Stimulated activated CD4-positive, alpha-beta T cell treated with anti-CD3 and anti-CD28 coated beads, Interleukin-2, amount 100 ng/mL, for 4 hours (primary cell): ENCODE data around the gene RCAN1.
"Not testable (repeated sequence)": the region's sequence is repeated elsewhere in the genome, so short reads cannot be mapped to it uniquely, and the experiment has no call there.

Experiments used
- DNase-seq: peaks from one replicate; pipeline ENCODE4 v3.0.0-alpha.2; 2020; ENCODE audit warnings: low read depth

The RCAN1 gene

DNA sequence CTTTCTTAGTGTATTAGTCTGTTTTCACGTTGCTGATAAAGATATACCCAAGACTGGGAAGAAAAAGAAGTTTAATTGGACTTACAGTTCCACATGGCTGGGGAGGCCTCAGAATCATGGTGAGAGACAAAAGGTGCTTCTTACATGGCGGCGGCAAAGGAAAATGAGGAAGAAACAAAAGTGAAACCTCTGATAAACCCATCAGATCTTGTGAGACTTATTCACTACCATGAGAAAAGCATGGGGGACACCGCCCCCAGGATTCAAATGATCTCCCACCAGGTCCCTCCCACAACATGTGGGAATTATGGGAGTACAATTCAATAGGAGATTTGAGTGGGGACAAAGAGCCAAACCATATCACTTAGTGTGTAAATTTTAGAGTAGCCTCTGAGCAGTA lies 46.1 kb downstream of the RCAN1 start:
- not testable (repeated sequence) for DNase-seq

DNA sequence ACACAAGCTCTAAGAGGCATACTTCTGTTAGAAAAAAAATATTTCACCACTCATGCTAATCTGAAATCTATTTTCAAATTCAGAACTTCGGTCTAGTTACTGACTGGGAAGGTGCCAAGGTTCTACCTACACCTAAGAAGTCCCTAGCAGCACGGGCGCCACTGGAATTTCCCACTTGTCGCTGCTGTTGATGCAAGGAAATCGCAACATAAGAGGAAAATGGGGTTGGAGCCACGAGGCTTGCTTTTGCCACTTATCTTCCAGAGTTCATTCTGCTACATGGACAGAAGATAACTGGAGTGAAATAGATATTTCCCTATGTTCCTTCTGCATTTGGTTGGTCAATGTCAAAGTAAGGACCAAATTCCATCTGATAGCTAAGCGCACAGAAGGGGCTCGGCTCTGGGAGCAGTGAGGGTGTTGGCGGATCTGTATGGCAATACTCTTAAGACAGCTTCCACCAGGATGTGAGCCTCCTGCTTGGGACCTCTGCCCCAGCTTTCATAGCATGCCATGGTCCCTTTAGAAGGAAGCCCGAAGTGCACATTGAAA lies 47.2 kb downstream of the RCAN1 start:
- DNase-seq = no peak

DNA sequence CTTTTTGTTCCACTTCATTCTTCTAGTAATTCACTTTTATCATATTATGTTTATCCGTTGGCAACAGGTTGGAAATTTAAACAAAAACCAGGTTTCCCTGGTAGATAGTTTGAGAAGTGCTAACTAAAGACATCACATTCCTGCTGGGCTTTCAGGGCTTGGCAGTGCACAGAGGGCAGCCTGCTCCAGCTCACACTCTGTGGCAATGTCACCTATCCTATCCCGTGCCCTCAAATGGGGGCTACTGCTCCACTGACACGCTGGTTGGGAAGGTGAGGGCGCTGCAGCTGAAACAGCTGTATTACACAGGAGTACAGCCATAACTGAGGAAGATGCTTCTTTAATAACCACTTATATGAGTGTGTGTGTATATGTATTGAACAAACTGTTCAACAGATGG lies 49.7 kb downstream of the RCAN1 start:
- DNase-seq = no peak

DNA sequence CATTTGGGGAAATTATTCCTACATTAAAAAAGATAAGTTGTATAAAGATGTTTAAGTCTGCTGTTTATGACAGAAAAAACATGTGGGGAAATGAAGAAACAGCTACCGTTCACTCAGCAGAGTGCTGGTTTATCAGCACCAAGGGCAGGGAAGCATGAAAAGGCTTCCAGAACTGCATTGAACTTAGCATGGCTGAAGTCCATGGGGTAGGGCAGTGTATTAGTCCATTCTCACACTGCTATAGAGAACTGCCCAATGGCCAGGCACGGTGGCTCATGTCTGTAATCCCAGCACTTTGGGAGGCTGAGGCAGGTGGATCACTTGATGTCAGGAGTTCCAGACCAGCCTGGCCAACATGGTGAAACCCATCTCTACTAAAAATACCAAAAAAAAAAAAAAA lies 51.5 kb downstream of the RCAN1 start:
- DNase-seq = not testable (repeated sequence)

DNA sequence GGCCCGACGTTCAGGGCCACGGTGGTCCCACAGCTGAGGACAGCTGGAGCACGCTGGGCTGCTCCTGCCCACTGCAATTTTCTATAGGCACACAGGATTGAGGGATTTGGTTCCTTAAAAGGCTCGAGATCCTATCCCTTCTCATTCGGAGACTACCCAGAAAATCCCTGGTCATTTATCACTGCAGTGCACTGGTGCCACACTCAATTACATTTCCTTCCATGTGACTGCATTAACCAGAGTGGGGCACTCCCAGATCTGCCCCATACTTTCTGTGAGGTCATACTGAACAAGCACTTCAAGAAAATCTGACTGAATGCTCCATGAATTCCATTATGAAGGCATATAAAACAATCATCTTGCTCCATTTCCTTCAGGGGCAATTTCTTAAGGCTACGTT lies 53.1 kb downstream of the RCAN1 start:
- DNase-seq = no peak

DNA sequence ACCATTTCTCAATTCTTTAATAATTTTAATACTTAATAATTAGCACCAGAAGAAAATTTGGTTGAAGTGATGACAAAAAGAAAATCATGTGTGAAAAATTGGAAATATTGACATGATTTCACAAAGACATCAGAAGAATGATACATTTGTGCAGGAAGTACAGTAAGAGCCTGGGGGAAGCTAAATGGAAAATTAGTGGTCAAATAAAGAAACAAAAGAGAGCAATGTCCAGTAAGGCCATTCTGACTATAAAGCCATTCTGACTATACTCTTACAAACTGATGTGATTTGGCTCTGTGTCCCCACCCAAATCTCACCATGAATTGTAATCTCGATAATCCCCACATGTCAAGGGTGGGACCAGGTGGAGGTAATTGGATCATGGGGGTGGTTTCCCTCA lies 54.3 kb downstream of the RCAN1 start:
- DNase-seq = no peak

DNA sequence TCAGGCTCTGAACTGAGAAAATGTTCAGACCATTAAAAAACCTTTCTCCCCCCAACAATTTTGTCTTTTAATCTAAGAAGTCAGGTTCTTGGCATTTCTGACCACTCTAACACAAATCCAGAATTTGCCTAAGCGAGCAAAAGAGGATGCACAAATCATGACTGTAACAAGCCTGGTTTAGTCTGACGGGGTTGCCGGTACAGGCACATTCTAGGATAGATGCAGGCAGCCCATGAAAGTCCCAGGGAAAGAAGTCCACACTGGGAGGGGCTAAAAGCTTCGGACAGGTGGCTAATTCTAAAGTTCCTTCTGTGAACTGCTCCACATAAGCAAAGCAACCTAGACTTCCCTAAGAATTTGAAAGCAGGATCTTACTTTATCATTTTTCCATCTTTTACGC lies 54.9 kb downstream of the RCAN1 start:
- DNase-seq = no peak

DNA sequence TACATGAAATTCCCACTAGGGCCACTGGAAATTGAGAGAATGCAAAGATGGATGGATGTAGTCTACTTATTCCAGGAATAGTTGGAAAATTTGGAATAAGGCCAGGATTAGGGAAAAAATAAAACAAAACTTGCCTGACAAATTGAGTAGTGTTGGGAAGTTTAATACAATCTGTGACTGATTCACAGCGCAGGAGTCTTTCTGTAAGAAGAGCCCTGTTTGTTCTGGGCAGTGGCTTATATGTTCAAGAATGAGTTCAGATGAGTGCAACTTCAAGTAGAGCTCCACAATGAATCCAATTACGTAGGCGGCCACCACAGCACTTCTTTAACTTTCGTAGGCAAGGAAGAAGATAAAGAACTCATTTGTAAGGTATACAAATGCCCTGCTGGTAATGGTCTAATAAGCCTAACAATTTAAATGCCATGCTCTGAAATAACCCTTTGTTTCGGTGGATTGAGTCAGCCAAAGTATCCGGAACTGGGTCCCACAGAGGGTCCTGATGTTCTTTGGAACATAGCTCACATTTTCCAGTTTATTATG lies 55.8 kb downstream of the RCAN1 start:
- no peak for DNase-seq

DNA sequence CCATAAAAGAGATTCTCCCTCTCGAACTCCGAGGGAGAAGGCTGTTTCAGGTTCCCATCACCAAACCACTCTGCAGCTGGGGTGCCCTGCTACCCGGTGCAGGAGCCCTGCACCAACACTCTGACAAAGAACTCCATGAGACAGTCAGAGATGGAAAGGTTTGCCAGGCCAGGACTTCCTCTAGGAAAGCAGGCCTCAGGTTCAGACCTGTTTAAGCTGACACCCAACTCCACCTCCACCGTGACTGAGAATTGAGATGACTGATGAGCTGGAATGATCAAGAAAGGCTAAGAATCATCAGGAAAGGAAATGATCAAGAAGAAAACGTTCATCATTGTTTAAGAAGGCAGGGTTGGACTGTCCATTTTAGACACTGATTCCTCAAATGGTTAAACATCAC lies 56.7 kb downstream of the RCAN1 start:
- no peak for DNase-seq

DNA sequence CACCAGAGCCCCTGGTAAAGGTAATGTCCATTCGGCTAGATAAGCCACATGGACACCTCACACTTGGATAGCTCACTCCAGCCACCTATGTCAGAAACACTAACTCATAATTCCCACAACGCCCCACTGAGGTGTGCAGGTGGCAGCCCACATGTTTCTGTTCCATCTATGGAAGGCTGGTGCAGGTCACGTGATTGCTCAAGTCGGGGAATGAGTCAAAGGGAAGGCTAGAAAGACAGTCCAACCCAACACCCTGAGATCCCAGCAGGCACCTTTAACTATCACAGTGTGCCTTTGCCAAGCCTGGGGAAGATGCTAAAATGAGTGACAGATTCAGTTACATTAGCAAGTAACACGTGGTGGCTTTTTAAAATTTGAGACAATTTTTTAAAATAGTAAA lies 57.7 kb downstream of the RCAN1 start:
- no peak for DNase-seq

DNA sequence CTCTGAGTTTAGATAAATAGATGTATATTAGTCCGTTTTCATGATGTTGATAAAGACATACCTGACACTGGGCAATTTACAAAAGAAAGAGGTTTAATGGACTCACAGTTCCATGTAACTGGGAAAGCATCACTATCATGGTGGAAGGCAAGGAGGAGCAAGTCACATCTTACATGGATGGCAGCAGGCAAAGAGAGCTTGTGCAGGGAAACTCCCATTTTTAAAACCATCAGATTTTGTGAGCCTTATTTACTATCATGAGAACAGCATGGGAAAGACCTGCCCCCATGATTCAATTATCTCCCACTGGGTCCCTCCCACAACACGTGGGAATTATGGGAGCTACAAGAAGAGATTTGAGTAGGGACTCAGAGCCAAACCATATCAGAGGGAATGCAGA lies 60.2 kb downstream of the RCAN1 start:
- DNase-seq = not testable (repeated sequence)

DNA sequence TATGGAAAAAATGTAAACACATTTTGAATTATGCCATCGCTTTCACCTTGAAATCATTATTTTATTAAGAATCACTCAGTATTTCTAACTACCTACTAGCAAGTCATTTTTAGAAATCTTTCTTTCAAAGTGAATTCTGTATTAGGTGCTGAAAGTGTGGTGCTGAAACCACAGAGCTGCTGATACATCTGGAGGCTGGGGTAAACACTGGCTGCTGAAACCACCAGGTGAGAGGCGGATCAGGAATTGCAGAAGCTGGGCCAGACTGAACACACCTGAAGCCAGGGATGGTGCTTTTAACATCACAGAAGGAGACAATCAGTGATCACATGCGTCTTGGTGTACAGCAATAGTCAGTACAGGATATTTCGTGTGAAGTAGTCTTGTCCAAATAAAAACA lies 60.7 kb downstream of the RCAN1 start:
- DNase-seq = no peak

DNA sequence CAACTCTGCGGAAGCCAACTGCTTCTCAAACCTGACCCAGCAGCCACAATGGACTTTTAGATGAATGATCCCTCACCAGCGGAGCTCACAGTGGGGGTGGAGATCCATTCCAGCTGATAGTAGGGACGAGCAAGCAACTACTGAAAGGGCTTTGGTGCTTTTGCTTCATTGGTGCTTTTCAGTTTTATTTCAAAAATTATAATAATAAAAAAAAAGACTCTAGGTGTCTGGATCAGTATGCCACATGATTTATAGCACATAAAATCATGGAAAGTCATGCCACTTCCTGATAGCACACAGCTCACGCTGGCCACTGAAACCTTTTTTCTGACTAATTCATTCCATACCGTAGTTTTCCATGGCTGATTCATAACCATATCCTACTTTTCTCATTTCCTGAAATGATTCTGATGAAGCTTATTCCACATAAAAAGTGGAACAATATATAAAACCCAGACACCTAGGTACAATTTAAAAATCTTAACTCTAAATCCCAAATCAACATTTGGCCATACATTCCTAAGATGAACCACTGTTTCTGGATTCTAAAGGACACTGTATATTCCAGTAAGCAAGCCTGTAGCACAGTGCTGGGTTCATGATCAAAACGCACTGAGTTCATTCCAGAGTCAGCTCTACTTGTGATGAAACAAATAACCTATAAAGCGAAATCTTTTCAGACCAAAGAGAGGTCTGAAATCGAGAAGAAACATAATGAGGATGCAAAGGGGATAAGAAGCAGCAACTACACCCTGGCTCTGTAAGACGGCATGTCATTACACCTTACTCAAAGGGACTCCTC lies 61.6 kb downstream of the RCAN1 start:
- DNase-seq = no peak

DNA sequence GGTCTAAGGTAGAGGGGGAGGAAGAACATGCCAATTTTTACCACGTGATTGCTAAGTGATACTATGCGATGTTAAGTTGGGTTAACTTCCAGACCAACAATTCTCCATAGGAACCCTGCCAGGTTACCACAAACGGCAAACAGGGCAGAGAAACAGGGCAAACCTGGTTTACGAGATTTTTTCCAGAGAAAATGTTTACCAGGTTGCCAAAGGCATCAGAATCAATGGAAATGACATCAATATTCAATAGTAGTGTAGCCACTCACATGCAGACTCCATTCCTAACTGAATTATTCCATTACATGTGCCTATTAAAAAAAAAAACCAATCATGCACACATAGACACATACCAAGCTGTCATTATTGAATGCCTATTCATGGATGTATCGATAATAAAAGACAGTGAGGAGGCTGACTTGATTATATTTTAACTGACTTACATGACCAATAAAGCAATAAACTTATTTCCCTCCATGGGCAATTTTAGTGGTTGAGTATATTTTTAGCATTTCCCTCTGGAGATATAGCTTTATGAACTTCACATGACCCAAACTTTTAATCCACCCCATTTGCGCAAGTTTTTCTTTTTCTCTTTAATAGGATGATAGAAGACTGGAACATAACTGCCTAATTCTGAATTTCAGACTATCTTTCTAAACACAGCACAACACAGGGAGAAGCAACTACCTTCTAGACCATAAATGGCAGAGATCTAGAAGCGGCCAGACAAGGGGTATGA lies 62.4 kb downstream of the RCAN1 start:
- DNase-seq = no peak

DNA sequence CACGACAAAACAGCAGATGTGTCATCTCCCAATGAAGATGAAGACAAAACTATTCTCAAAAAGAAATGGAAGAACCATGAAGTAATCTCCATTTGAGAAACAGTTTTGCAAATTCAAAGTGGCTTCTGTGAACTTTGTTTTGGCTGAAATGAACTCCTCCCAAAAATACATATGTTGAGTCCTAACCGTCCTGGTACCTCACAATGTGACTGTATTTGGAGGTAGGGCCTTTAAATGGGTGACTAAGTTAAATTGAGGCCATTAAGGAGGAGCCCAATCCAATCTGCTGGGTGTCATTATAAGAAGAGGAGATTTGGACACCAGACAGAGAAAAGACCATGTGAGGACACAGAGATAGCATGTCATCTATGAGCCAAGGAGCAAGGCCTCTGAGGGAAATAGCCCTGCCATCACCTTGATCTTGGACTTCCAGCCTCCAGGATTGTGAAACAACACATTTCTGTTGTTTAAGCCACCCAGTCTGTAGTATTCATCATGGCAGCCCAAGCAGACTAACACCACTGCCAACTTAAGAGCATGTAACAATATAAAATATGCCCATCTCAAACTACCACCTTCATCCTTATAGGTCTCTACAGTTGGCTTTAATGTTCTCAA lies 64.6 kb downstream of the RCAN1 start:
- DNase-seq = no peak

DNA sequence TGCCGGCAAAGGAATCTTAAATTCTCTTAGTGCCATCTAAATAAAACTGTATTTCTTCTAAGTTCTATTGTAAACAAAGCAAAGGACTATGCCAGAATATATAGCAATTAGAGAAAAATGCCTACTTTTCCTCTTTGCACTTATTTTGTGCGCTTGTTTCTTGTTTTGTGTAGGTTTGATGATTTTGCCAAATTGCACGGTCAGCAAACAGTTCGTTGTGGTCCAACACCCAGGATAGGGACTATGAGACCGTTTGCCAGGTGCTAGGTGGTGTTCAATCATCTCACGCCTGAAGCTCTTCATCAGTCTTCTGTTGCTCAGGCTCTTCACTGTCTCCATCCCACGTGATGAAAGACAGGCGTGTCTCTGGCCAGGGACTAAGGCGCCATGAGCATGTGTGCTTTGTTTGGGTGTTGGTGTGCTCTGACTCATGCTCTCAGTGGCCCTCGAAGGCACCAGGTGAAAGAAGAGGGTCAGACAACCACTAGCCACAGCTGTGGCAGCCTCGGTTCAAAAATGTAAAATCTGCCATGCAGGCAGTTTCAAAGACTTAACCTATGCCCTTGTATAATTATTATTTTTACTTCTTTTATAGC lies 66.0 kb downstream of the RCAN1 start:
- no peak for DNase-seq

DNA sequence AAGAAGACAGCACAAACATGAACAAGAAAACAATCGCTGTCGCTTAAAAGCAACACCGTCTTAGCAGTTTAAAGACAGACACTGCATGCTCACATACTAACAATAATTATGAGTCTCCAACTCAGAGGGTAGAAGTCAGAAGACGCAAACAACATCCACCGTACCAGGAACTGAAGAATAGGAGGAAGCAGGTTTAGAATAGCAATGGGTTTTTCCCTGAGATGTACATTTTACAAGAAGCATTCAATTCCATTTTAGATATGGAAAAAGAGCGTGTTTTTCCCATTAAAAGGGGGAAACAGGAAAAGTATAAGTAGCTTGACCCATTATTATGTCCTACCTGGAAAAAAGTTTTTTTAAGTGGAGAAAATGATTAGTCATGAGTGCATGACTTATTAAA lies 68.4 kb downstream of the RCAN1 start:
- DNase-seq = no peak

DNA sequence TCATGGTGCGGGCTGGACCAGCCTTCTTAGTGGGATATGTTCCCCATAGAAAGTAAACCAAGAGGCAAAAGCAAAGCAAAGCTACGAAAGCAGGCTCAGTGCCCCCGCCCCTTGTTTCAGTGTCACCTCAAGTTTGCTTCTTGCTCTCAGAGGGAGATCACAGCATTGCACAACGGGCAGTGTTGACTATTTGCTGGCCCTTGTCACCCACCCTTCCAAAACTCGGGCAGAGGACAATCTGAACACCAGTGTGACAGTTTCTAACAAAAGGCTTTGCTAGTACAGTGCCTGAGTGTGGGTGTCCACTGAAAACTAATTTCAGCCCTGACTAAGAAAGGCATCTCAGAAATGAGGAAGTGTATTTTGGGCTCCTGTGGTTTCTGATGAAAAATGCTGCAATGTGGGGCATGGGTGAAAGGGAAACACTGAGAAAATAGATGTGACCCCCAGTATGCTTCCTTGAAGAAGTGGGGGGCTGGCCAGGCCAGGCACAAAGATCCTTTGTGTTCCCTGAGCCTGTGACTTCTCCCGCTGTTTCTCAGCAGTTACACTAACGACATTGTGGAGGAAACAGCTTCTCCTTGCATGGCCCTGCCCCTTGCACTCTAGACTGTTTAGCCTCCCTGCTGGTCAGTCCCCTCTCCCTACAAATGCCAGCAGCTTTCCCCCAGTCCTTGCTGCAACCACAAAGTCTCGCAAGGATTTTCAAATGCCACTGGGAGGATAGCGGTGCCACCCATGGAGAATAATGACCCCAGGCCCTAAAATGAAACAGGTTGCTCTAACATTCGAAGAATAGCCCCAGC lies 69.6 kb downstream of the RCAN1 start:
- no peak for DNase-seq

DNA sequence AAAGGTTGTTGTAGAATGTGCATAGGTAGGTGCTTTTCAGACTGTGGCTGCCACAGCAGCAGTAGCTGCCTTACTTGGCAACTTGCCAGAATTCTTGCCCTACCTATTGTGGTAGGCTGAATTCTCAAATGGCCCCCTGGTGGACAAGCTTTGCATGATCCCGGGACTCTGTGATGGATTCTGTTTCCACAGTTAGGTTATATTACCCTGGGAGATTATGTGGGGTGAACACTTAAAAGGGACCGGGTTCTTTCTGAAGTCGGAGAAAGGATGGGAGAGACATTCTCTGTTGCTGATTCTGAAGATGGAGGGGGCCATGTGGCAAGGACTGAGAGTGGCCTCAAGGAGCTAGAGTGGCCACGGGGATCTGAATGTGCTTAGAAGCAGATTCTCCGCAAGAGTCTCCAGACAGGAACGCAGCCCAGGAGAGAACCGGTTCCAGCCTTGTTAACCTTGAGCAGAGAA lies 70.8 kb downstream of the RCAN1 start:
- peak; percentile 39 for DNase-seq

DNA sequence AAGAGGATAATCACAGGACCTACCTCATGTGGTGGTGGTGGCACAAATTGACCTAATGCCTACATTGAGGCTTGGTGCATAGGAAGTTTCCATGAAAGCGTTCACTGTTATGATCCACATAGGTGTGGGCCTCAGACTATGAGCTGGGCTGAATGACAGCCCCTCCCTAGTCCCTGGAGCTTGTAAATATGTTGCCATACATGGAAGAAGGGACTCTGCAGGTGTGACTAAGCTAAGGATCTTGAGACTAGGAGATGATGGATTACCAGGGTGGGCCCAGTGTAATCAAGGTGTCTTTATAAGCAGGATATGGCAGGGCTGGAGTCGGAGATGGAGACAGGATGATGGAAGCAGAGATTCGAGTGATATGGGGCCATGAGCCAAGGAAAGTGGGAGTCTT lies 71.9 kb downstream of the RCAN1 start:
- no peak for DNase-seq

DNA sequence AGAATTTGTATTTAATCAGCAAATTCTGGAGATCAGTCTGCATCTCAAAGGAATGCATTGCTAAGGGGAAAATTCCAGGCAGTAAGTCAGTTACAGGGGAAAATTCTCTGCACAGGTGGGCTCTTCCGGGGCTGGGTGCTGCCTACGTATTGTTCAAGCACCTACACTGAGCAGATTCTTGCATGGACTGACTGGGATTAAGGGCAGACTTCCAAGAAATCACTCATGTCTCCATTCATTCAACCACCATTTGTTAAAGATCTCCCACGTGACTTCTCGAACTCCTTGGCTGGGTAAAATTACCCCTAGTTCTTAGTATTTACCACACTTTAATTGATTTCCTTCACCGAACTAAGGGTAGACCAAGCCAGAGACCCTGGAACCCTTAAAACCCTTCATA lies 74.7 kb downstream of the RCAN1 start:
- no peak for DNase-seq
